ENCODE measurements around the gene NDUFA6.

DNA sequence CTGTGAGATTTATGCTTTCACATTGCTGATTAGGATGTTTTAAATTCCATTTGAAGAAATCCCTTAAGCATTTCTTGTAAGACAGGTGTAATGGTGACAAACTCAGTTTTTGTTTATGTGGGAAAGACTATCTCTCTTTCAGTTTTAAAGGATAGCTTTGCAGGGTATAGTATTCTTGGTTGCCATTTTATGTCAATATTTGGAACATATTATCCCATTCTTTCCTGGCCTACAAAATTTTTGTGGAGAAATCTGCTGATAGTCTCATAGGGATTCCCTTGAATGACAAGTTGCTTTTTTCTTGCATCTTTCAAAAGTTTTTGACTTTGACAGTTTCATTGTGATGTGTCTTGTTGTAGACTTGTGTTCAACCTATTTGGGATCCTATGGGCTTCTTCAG lies 48.8 kb downstream of the NDUFA6 start:
- TF ChIP-seq, protein P1, sequence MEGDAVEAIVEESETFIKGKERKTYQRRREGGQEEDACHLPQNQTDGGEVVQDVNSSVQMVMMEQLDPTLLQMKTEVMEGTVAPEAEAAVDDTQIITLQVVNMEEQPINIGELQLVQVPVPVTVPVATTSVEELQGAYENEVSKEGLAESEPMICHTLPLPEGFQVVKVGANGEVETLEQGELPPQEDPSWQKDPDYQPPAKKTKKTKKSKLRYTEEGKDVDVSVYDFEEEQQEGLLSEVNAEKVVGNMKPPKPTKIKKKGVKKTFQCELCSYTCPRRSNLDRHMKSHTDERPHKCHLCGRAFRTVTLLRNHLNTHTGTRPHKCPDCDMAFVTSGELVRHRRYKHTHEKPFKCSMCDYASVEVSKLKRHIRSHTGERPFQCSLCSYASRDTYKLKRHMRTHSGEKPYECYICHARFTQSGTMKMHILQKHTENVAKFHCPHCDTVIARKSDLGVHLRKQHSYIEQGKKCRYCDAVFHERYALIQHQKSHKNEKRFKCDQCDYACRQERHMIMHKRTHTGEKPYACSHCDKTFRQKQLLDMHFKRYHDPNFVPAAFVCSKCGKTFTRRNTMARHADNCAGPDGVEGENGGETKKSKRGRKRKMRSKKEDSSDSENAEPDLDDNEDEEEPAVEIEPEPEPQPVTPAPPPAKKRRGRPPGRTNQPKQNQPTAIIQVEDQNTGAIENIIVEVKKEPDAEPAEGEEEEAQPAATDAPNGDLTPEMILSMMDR (conservative IDR thresholded peaks at IDR 0.05) = no peak
- TF ChIP-seq ZFX (IDR thresholded peaks at IDR 0.05) = no peak
